Muscle layer of colon (tissue), 2 donors: ENCODE results near the gene ID1.

Source experiments
- H3K27ac ChIP-seq: one replicate; pipeline ENCODE4 v1.7.0; 2013; ENCODE audit warnings: low read depth, mild to moderate bottlenecking, low read length, moderate library complexity
- H3K27me3 ChIP-seq, 2 donors: one replicate each; pipeline ENCODE4 v1.7.0; 2013; ENCODE audit warnings: low read length in 2 of 2, mild to moderate bottlenecking in 2 of 2; ENCODE audit not compliant: insufficient read depth in 2 of 2, control insufficient read depth in 1 of 2
- H3K36me3 ChIP-seq: one replicate; pipeline ENCODE4 v1.7.0; 2013; ENCODE audit warnings: mild to moderate bottlenecking, low read length; ENCODE audit not compliant: insufficient read depth
- H3K4me1 ChIP-seq: one replicate; pipeline ENCODE4 v1.7.0; 2013; ENCODE audit warnings: mild to moderate bottlenecking, low read length; ENCODE audit not compliant: insufficient read depth
- H3K4me3 ChIP-seq, 2 donors: one replicate each; pipeline ENCODE4 v1.7.0; 2013; ENCODE audit warnings: low read length in 2 of 2, low read depth in 1 of 2, mild to moderate bottlenecking in 1 of 2, moderate library complexity in 1 of 2
- H3K9ac ChIP-seq: one replicate; pipeline ENCODE4 v1.7.0; 2013; ENCODE audit warnings: low read length
- H3K9me3 ChIP-seq: one replicate; pipeline ENCODE4 v1.7.0; 2013; ENCODE audit warnings: mild to moderate bottlenecking, low read length
- donor health status: abdominal sarcoma.
- donor health status: Adenocarcinoma of cecum.

ID1 gene, protein sequence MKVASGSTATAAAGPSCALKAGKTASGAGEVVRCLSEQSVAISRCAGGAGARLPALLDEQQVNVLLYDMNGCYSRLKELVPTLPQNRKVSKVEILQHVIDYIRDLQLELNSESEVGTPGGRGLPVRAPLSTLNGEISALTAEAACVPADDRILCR

DNA sequence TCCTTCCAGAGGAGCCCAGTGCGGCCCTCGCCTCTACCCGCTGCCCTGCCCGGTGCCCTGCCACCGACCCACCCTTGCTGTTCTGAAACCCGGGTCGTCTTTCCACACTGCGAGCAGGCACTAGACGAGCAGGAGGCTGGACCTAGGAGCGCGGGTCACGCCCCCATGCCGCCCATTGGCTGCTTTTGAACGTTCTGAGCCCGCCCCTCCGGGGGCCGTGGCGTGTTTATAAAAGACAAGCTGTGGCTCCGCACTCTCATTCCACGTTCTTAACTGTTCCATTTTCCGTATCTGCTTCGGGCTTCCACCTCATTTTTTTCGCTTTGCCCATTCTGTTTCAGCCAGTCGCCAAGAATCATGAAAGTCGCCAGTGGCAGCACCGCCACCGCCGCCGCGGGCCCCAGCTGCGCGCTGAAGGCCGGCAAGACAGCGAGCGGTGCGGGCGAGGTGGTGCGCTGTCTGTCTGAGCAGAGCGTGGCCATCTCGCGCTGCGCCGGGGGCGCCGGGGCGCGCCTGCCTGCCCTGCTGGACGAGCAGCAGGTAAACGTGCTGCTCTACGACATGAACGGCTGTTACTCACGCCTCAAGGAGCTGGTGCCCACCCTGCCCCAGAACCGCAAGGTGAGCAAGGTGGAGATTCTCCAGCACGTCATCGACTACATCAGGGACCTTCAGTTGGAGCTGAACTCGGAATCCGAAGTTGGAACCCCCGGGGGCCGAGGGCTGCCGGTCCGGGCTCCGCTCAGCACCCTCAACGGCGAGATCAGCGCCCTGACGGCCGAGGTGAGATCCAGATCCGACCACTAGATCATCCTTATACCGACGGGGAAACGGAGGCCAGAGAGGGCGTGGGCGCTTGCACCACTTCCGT, at the start of gene ID1:
Gene ID1, plus strand, starts transcription at position 259 of the 871 bp plus-strand sequence. Its CDS starts 99 bp downstream, at position 358.
- no peaks in the 10 kb centered on the region for H3K36me3 ChIP-seq
- no peaks in the 10 kb centered on the region for H3K9me3 ChIP-seq
- peak within 1 kb of the TSS; percentile 86 for H3K9ac ChIP-seq
- peak within 1 kb of the TSS; percentile 79 to 83 for H3K4me3 ChIP-seq
- H3K27me3 ChIP-seq, result no peaks in the 10 kb centered on the region
- H3K27ac ChIP-seq, result peak within 1 kb of the TSS; percentile 85
- peaks cover 20% of the 10 kb centered on the region for H3K4me1 ChIP-seq

DNA sequence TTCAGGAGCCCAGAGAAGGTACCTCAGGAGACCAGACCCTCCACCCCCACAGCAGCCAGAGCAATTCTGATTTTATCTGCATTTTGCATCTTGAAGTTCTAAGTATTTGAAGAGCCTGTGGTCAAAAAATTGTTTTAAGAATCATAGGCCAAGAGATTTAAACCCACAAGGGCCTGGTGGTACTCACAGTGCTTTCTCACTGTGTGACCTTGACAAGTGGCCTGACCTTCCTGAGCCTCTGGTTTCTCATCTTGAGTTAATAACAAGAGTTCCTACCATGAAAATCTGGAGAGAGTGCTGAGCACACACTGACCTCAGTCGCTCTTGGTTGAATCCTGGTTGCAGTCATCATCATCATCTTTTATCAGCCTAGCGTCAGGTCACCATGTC, 45.4 kb upstream of the ID1 start:
- Histone ChIP-seq H3K4me1 (no peaks in the 10 kb centered on the region), H3K9me3 (no peaks in the 10 kb centered on the region), H3K4me3 (no peak overlapping the region), H3K27me3 (no peaks in the 10 kb centered on the region), H3K27ac (no peak overlapping the region), H3K9ac (no peak overlapping the region), H3K36me3 (peaks cover 44% of the 10 kb centered on the region)

- H3K9ac ChIP-seq, result no peak overlapping the region
- H3K4me1 ChIP-seq, result no peaks in the 10 kb centered on the region
- no peaks in the 10 kb centered on the region for H3K9me3 ChIP-seq
- H3K27me3 ChIP-seq, result no peaks in the 10 kb centered on the region
- H3K36me3 ChIP-seq, result peaks cover 39% of the 10 kb centered on the region
- no peak overlapping the region for H3K4me3 ChIP-seq
- H3K27ac ChIP-seq, result no peak overlapping the region
These were observed 44.9 kb upstream of the ID1 start for GRCh38 chr20:31560094-31560745.

DNA sequence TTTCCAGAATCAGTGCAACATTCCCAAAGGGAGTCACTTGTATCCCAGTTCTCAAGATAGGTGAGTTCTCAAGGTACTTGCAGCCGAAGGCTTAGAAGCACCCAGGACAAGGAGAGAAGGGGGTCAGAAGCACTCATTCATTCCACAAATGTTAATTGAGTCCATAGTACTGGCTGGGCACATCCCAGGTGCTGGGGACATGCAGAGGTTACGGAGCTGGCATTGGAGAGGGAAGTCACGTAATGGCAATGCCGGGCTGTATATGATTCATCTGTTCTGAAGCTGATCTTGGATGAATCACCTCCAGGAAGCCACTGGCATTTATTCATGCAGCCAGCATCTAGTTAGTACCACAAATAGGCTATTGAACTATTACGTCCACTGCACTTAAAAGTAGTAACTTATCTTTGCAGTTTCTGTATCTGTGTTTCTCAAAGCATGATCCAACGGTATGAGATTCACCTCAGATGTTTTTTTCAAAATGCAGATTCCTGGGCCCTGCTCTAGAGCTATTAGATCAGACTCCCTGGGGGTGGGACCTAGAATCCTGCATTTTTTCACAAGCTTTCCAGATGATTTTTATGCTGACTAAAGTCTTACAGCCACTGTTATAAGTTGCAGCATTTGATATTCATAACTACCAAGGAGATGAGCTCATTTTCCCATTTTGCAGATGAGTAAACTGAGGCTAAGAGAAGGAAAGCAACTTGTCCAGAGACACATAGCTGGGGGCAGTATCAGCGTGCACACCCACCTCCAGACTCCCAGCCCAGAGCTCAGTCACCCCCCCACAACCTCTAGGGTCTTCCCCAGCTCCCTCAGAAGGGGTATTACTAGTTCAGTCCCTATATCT, 44.1 kb upstream of the ID1 start:
- Histone ChIP-seq H3K27ac (no peak overlapping the region), H3K4me3 (no peak overlapping the region), H3K9ac (no peak overlapping the region), H3K27me3 (no peaks in the 10 kb centered on the region), H3K36me3 (peaks cover 37% of the 10 kb centered on the region), H3K4me1 (no peaks in the 10 kb centered on the region), H3K9me3 (no peaks in the 10 kb centered on the region)

GRCh38 chr20:31562241-31562640, 42.8 kb upstream of the ID1 start:
- no peaks in the 10 kb centered on the region for H3K27me3 ChIP-seq
- no peaks in the 10 kb centered on the region for H3K9me3 ChIP-seq
- peaks cover 45% of the 10 kb centered on the region for H3K36me3 ChIP-seq
- no peak overlapping the region for H3K27ac ChIP-seq
- H3K4me1 ChIP-seq, result no peaks in the 10 kb centered on the region
- no peak overlapping the region for H3K9ac ChIP-seq
- H3K4me3 ChIP-seq, result no peak overlapping the region

DNA sequence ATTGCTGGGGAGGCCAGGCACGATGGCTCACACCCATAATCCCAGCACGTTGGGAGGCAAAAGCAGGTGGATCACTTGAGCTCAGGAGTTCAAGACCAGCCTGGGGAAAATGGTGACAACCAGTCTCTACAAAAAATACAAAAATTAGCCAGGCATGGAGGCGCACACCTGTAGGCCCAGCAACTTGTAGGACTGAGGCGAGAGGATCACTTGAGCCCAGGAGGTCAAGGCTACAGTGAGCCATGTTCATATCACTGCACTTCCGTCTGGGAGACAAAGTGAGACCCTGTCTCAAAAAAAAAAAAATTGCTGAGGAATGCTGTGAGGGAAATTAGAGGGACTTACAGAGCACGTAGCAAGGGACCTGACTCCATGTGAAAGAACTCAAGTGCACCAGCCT, 40.8 kb upstream of the ID1 start:
- no peak overlapping the region for H3K9ac ChIP-seq
- no peak overlapping the region for H3K27ac ChIP-seq
- H3K4me1 ChIP-seq, result no peaks in the 10 kb centered on the region
- no peaks in the 10 kb centered on the region for H3K27me3 ChIP-seq
- H3K9me3 ChIP-seq, result no peaks in the 10 kb centered on the region
- H3K4me3 ChIP-seq, result no peak overlapping the region
- H3K36me3 ChIP-seq, result peaks cover 54% of the 10 kb centered on the region

- no peak overlapping the region for H3K27ac ChIP-seq
- H3K9ac ChIP-seq, result no peak overlapping the region
- H3K4me1 ChIP-seq, result peaks cover 6% of the 10 kb centered on the region
These were observed 39.3 kb upstream of the ID1 start for GRCh38 chr20:31565699-31566318.

DNA sequence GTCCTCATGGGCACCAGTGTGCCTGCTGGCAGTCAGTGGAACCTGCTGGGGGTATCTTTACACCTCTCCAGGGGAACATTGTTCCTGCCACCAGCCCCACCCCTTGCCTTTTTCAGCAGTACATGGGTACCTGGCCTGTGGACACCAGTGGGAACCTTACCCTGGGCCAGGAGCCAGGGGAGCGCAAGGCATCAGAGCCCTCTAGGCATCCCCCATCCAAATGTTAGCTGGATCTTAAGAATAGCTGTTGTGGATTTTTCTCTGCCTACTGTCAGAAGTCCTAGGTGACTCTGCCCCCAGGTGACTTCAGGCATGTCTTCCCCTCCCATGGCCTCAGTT, 38.8 kb upstream of the ID1 start:
- Histone ChIP-seq H3K9me3 (no peaks in the 10 kb centered on the region), H3K4me3 (no peak overlapping the region), H3K9ac (no peak overlapping the region), H3K36me3 (peaks cover 47% of the 10 kb centered on the region), H3K27ac (no peak overlapping the region), H3K27me3 (no peaks in the 10 kb centered on the region), H3K4me1 (peaks cover 6% of the 10 kb centered on the region)

More at GRCh38 chr20:31565699-31566318, 39.3 kb upstream of the ID1 start:
- H3K36me3 ChIP-seq, result peaks cover 47% of the 10 kb centered on the region
- no peaks in the 10 kb centered on the region for H3K27me3 ChIP-seq
- H3K9me3 ChIP-seq, result no peaks in the 10 kb centered on the region
- H3K4me3 ChIP-seq, result no peak overlapping the region

DNA sequence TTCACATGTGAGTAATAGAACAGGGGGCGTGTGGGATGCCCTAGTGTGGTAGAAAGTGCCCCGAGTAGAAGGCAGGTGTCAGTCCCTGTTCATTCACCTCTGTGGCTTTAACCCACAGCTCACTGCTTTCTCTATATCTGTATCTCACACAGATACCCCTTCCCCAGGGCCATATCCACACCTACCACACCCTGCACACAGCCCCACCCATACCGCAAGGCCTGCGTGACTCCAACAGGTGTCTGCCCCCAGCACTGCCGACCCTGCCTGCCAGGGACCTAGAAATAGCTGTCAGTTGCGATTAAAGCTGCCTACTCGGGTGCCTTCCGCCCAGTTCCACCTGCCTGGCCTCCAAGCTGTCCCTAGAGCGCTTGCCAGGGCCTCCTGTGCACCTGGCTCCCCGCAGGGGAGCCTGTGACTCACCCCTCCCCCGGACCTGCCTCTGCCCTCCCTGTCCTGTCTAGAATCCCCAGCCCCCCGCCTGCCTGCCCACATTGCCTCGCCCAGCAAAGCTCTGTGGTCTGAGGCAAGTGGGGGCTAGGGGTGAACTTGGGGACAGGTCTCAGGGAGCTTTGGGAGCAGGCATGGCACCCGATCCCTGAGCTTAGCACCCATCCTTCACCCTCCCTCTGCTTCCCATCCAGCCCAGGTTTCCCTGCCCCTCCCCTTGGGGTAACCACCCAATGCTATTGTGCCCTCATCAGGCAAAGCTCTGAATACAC, 38.3 kb upstream of the ID1 start:
- H3K4me1 ChIP-seq, result peaks cover 6% of the 10 kb centered on the region
- H3K27ac ChIP-seq, result no peak overlapping the region
- H3K9ac ChIP-seq, result no peak overlapping the region
- H3K36me3 ChIP-seq, result peaks cover 42% of the 10 kb centered on the region
- H3K4me3 ChIP-seq, result no peak overlapping the region
- H3K27me3 ChIP-seq, result no peaks in the 10 kb centered on the region
- H3K9me3 ChIP-seq, result no peaks in the 10 kb centered on the region

DNA sequence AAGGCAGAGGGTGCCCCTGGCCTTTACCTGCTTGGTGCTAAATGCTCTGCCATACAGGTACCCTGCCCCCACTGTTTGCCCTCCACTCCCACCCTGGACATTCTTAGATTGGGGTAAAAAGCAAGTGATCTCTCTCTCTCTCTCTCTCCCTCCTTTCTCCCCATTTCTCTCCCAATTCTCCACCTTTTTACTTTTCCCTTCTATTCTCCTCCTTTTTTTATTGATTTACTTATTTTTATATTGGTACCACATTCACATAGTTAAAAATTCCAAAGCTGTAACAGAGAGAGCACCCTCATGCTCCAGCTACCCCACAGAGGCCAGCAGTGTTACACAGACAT, 37.7 kb upstream of the ID1 start:
- H3K4me1 ChIP-seq, result peaks cover 9% of the 10 kb centered on the region
- H3K9me3 ChIP-seq, result no peaks in the 10 kb centered on the region
- H3K9ac ChIP-seq, result no peak overlapping the region
- no peak overlapping the region for H3K4me3 ChIP-seq
- peaks cover 36% of the 10 kb centered on the region for H3K36me3 ChIP-seq
- no peak overlapping the region for H3K27ac ChIP-seq
- H3K27me3 ChIP-seq, result no peaks in the 10 kb centered on the region
